ENCODE results near the gene PON2. TPM values are rescaled to one million over a fixed set of nuclear protein-coding genes. Genes with fewer than 3 reads are reported as not detected.

The PON2 gene
- total and polyA plus RNA-seq, 2 of the 8 experiments (the other 6 are each of a cell fraction or from before 2014, with no cell fraction given) = 20.6 to 31.0 TPM

DNA sequence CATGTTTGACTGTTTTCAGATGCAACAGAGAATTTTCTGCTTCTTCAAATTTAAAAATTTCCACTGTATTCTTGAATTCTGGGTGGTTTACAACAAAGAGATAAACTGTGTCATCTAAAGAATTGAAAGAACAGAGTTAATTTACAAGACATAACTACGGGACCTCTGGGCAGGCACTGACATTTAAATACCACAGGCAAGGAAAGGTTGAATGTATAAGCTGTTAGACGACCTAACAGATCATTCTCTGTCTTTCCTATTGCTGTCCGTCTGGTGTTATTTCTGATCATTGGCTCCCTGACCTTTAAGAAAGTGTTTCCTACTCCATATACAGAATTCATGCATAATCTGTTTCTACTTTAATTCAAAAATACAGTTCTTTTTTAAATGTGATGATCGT, 23.2 kb downstream of the PON2 start (continued):
- no peak for TF ChIP-seq TAF1 (IDR thresholded peaks at IDR 0.05; ENCODE audit: low read depth, low read length)
- no peak for TF ChIP-seq CHD1 (IDR thresholded peaks at IDR 0.05; ENCODE audit: low read depth, low read length)
- TF ChIP-seq FOSL1 (IDR thresholded peaks at IDR 0.05; ENCODE audit: insufficient read depth, low read depth, low read length) = no peak
